Osteoblast (primary cell): ENCODE measurements around the gene AFF2. TPM values are rescaled to one million over a fixed set of nuclear protein-coding genes. Genes with fewer than 3 reads are reported as not detected.

Experiments
- DNase-seq: peaks from one replicate; pipeline ENCODE4 v3.0.0; 2011; ENCODE audit warnings: low spot score, mixed read lengths; ENCODE audit not compliant: insufficient read length; ENCODE audit errors: missing footprints
- H2AFZ ChIP-seq: 2 replicates; pipeline ENCODE4 v1.6.0; 2011; ENCODE audit warnings: mild to moderate bottlenecking, low read length
- H3K27ac ChIP-seq: 2 replicates; pipeline ENCODE4 v1.5.1; 2011; ENCODE audit warnings: mild to moderate bottlenecking, low read depth, low read length, moderate library complexity
- H3K27me3 ChIP-seq: 2 replicates; pipeline ENCODE4 v1.6.0; 2012; ENCODE audit warnings: mild to moderate bottlenecking, control low read depth, inconsistent platforms, low read length, moderate library complexity; ENCODE audit not compliant: insufficient read depth
- H3K36me3 ChIP-seq: 2 replicates; pipeline ENCODE4 v1.5.1; 2011; ENCODE audit warnings: mild to moderate bottlenecking, low read length, control low read depth, moderate library complexity; ENCODE audit not compliant: insufficient read depth
- H3K4me1 ChIP-seq: 2 replicates; pipeline ENCODE4 v1.5.1; 2011; ENCODE audit warnings: mild to moderate bottlenecking, low read length, control low read depth, moderate library complexity; ENCODE audit not compliant: insufficient read depth
- H3K4me2 ChIP-seq: 2 replicates; pipeline ENCODE4 v1.6.0; 2011; ENCODE audit warnings: mild to moderate bottlenecking, low read length; ENCODE audit not compliant: insufficient read depth
- H3K4me3 ChIP-seq: fragments of 200-600 bp; sonication (generic); 3 replicates; pipeline ENCODE4 v1.5.1; 2012; ENCODE audit warnings: mild to moderate bottlenecking, low read length, inconsistent platforms; ENCODE audit not compliant: insufficient read depth
- H3K79me2 ChIP-seq: 2 replicates; pipeline ENCODE4 v1.6.0; 2012; ENCODE audit warnings: mild to moderate bottlenecking, low read length, control low read depth, inconsistent platforms; ENCODE audit not compliant: insufficient read depth
- H3K9me3 ChIP-seq: 2 replicates; pipeline ENCODE4 v1.5.1; 2011; ENCODE audit warnings: low read depth, low read length, control low read depth
- H4K20me1 ChIP-seq: 2 replicates; pipeline ENCODE4 v1.6.0; 2012; ENCODE audit warnings: mild to moderate bottlenecking, low read length, control low read depth; ENCODE audit not compliant: insufficient read depth
- CTCF ChIP-seq: IDR thresholded peaks from 2 replicates; pipeline ENCODE4 v1.5.1; 2011; ENCODE audit warnings: mild to moderate bottlenecking, low read depth, low read length, moderate library complexity; ENCODE audit errors: extremely low read depth
- total RNA-seq: library from RNA; depleted of rRNA; stranded (reverse); fragments of >200 nt; gene quantifications from 2 replicates; pipeline ENCODE4 v1.2.3, GENCODE V29; 2012

The AFF2 gene
- total RNA-seq, 1 donor = 10.9 TPM

DNA sequence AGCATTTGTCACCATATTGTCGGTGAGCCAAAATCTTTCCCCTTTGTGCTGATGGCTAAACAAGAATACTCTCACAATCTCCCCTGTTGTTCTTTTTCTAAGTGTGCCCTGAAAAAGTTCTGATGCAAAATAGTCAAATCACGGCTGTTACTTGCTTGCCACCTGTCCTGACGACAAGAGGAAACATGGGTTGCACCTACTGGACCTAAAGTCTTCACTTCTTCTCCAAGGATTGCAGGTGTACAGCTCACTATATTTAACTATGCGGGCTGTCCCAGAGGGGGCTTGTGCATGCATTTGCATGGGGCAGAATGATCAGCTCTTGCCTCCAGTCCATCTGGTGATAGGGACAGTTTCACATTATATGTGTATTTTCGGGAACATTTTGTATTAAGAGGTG lies 21.6 kb downstream of the AFF2 start:
- Histone ChIP-seq H3K4me1 (no peaks in the 10 kb centered on the region), H4K20me1 (no peaks in the 10 kb centered on the region), H3K4me2 (no peak overlapping the region), H3K79me2 (no peaks in the 10 kb centered on the region), H2AFZ (no peak overlapping the region), H3K27ac (no peak overlapping the region), H3K27me3 (no peaks in the 10 kb centered on the region), H3K9me3 (no peaks in the 10 kb centered on the region), H3K36me3 (no peaks in the 10 kb centered on the region), H3K4me3 (no peak overlapping the region)
- no peak for DNase-seq
- no peak for TF ChIP-seq CTCF

GRCh38 chrX:148523303-148524080 lies 23.1 kb downstream of the AFF2 start:
- no peak for DNase-seq
- Histone ChIP-seq H4K20me1 (no peaks in the 10 kb centered on the region), H2AFZ (no peak overlapping the region), H3K4me2 (no peak overlapping the region), H3K36me3 (no peaks in the 10 kb centered on the region), H3K27ac (no peak overlapping the region), H3K27me3 (no peaks in the 10 kb centered on the region), H3K79me2 (no peaks in the 10 kb centered on the region), H3K4me3 (no peak overlapping the region), H3K4me1 (no peaks in the 10 kb centered on the region), H3K9me3 (no peaks in the 10 kb centered on the region)
- TF ChIP-seq CTCF = no peak

DNA sequence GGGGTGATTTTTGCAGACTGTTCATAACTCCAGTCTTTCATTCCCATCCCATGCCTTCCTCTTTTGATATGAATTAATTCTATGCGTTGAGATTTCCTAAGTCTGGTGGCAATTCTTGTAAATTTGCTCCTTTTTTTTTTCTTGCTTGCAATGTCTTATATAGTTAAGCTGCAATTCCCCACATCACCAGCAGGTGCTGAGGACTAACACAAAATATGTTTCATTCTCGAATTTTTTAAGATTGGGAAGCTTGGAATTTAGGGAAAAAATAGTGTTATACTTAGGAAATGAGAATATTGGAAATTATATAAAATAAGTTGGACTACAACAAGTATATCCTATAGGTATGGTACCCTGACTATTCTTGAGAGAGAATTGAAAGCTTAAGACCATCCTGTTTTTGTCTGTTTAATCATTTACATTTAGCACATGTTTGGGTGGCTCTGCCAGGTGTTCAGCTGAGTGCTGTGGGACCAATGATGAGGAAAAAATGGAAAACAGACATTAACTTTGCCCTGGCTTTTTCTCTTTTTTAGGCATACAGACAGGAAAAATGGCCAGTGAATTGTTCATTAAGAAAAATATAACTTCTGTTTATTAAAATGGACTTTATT lies 30.2 kb downstream of the AFF2 start:
- Histone ChIP-seq H3K27me3 (no peaks in the 10 kb centered on the region), H3K4me1 (no peaks in the 10 kb centered on the region), H3K4me2 (no peak overlapping the region), H3K36me3 (no peaks in the 10 kb centered on the region), H3K9me3 (no peaks in the 10 kb centered on the region), H3K27ac (no peak overlapping the region), H2AFZ (no peak overlapping the region), H3K79me2 (no peaks in the 10 kb centered on the region), H4K20me1 (no peaks in the 10 kb centered on the region), H3K4me3 (no peak overlapping the region)
- no peak for DNase-seq
- TF ChIP-seq CTCF = peak; percentile 56

GRCh38 chrX:148534291-148534690 lies 33.9 kb downstream of the AFF2 start:
- no peak overlapping the region for H2AFZ ChIP-seq
- TF ChIP-seq CTCF = no peak
- no peaks in the 10 kb centered on the region for H3K79me2 ChIP-seq
- no peak overlapping the region for H3K27ac ChIP-seq
- no peak for DNase-seq
- no peaks in the 10 kb centered on the region for H3K27me3 ChIP-seq
- no peak overlapping the region for H3K4me2 ChIP-seq
- no peaks in the 10 kb centered on the region for H4K20me1 ChIP-seq
- no peaks in the 10 kb centered on the region for H3K9me3 ChIP-seq
- H3K36me3 ChIP-seq = no peaks in the 10 kb centered on the region
- no peak overlapping the region for H3K4me3 ChIP-seq
- no peaks in the 10 kb centered on the region for H3K4me1 ChIP-seq
